GM12878 (cell line): Measurements from ENCODE around the gene TTC33. TPM values are rescaled to one million over a fixed set of nuclear protein-coding genes. Genes with fewer than 3 reads are reported as not detected.

Experiments
- ATAC-seq: fragments of 200-7000 bp; cut with Tn5 transposase; 3 replicates; pipeline ENCODE4 v1.9.1; 2020; ENCODE audit warnings: mild to moderate bottlenecking, moderate library complexity
- BruUV-seq: library from RNA; stranded (reverse); fragments of 400-500 nt; replicated peaks from 2 replicates; lab custom pipeline; 2021; lab: Mats Ljungman, UMichigan
- CTCF ChIA-PET: fragments of 300-600 bp; sonication (Branson Sonifier 250); formaldehyde crosslinking; extraction: SDS; loops from one replicate; lab custom pipeline; 2021; ENCODE audit warnings: inconsistent platforms; lab: Yijun Ruan, JAX
- POLR2A ChIA-PET: fragments of 350-600 bp; formaldehyde crosslinking; extraction: SDS; loops from one replicate; lab custom pipeline; 2021; ENCODE audit warnings: inconsistent platforms; lab: Charles Lee
- RAD21 ChIA-PET: fragments of 300-600 bp; sonication (Branson Sonifier 250); formaldehyde crosslinking; loops from one replicate; lab custom pipeline; 2023; ENCODE audit warnings: antibody characterized with exemption; ENCODE audit not compliant: unreplicated experiment; lab: Charles Lee
- SMC1A ChIA-PET: fragments of 300-600 bp; sonication (Branson Sonifier 250); formaldehyde crosslinking; loops from one replicate; lab custom pipeline; 2023; ENCODE audit not compliant: unreplicated experiment, uncharacterized antibody; lab: Charles Lee
- DNase-seq: peaks from one replicate; pipeline ENCODE4 v3.0.0-alpha.2; 2011; ENCODE audit warnings: low read depth, low spot score
- FAIRE-seq: peaks from 3 replicates; lab custom pipeline; 2011; peaks lifted over from hg19 to GRCh38; lab: Jason Lieb, UNC
- H2AFZ ChIP-seq: 2 replicates; pipeline ENCODE4 v1.6.0; 2011; ENCODE audit warnings: low read depth, low read length, control low read depth; ENCODE audit not compliant: control insufficient read depth
- H3K27ac ChIP-seq: 2 replicates; pipeline ENCODE4 v1.5.1; 2011; ENCODE audit warnings: control low read depth; ENCODE audit not compliant: control insufficient read depth, insufficient read depth
- H3K27me3 ChIP-seq, 2 experiments: replicated peaks in 1 of 2; 2 replicates each; pipeline versions ENCODE4 v1.6.0 to v1.6.1; 2011; ENCODE audit warnings: low read length in 1 of 2; ENCODE audit not compliant: control insufficient read depth in 2 of 2, insufficient read depth in 2 of 2
- H3K36me3 ChIP-seq, 2 experiments: 2 replicates each; pipeline ENCODE4 v1.5.1; 2011; ENCODE audit warnings: low read length in 1 of 2; ENCODE audit not compliant: control insufficient read depth in 2 of 2, insufficient read depth in 2 of 2
- H3K4me1 ChIP-seq: 2 replicates; pipeline ENCODE4 v1.6.1; 2011; ENCODE audit warnings: mild to moderate bottlenecking, low read length, moderate library complexity, mixed read lengths; ENCODE audit not compliant: control insufficient read depth, insufficient read depth
- H3K4me2 ChIP-seq: 2 replicates; pipeline ENCODE4 v1.6.0; 2011; ENCODE audit warnings: control low read depth; ENCODE audit not compliant: control insufficient read depth, insufficient read depth
- H3K4me3 ChIP-seq: fragments of 200-600 bp; sonication (generic); 2 replicates; pipeline ENCODE4 v1.5.1; 2016
- H3K79me2 ChIP-seq: 2 replicates; pipeline ENCODE4 v1.6.0; 2011; ENCODE audit warnings: low read length; ENCODE audit not compliant: control insufficient read depth, insufficient read depth
- H3K9ac ChIP-seq: 2 replicates; pipeline ENCODE4 v1.8.0; 2011; ENCODE audit warnings: low read length, control low read depth, mixed read lengths; ENCODE audit not compliant: control insufficient read depth, insufficient read depth
- H3K9me3 ChIP-seq: replicated peaks from 3 replicates; pipeline ENCODE4 v1.5.1; 2011; ENCODE audit warnings: mild to moderate bottlenecking, low read length; ENCODE audit not compliant: control insufficient read depth, insufficient read depth
- H4K20me1 ChIP-seq: 2 replicates; pipeline ENCODE4 v1.6.0; 2011; ENCODE audit not compliant: control insufficient read depth, insufficient read depth
- CHD1 ChIP-seq: IDR thresholded peaks from 2 replicates; pipeline ENCODE4 v1.6.1; 2012; ENCODE audit warnings: low read depth, low read length, improper control_type of control experiment
- EP300 ChIP-seq, 2 experiments: fragments of 150-350 bp in 1 of 2; IDR thresholded peaks; 2 replicates each; pipeline ENCODE4 v1.6.1; 2011 to 2012; ENCODE audit warnings: low read depth in 2 of 2, low read length in 2 of 2, borderline replicate concordance in 1 of 2, improper control_type of control experiment in 1 of 2, inconsistent platforms in 1 of 2; ENCODE audit not compliant: control insufficient read depth in 1 of 2
- IKZF2 ChIP-seq, 2 experiments: fragments of 450-650 bp; IDR thresholded peaks; 2 replicates each; pipeline ENCODE4 v1.6.1; 2017; ENCODE audit warnings: mild to moderate bottlenecking in 2 of 2, moderate library complexity in 2 of 2
- IRF3 ChIP-seq: fragments of 450-650 bp; IDR thresholded peaks from 2 replicates; pipeline ENCODE4 v1.6.1; 2014; ENCODE audit warnings: mild to moderate bottlenecking
- JUNB ChIP-seq: IDR thresholded peaks from 2 replicates; pipeline ENCODE4 v1.6.1; 2016; ENCODE audit warnings: antibody characterized with exemption, mild to moderate bottlenecking
- JUND ChIP-seq: IDR thresholded peaks from 2 replicates; pipeline ENCODE4 v1.6.1; 2012; ENCODE audit warnings: low read depth, mild to moderate bottlenecking, low read length, improper control_type of control experiment, moderate library complexity
- KAT2A ChIP-seq: conservative IDR thresholded peaks from 2 replicates; pipeline ENCODE4 v1.6.1; 2011; ENCODE audit warnings: low read depth, low read length; ENCODE audit not compliant: control insufficient read depth
- LARP7 ChIP-seq: fragments of 450-650 bp; IDR thresholded peaks from 2 replicates; pipeline ENCODE4 v1.6.1; 2017; ENCODE audit warnings: mild to moderate bottlenecking
- MEF2A ChIP-seq: IDR thresholded peaks from 2 replicates; pipeline ENCODE4 v1.6.1; 2011; ENCODE audit warnings: low read depth, mild to moderate bottlenecking, low read length, moderate library complexity; ENCODE audit not compliant: insufficient read depth
- MLLT1 ChIP-seq: fragments of 450-650 bp; IDR thresholded peaks from 2 replicates; pipeline ENCODE4 v1.6.1; 2016; ENCODE audit warnings: mild to moderate bottlenecking
- MYB ChIP-seq: fragments of 150-350 bp; IDR thresholded peaks from 2 replicates; pipeline ENCODE4 v1.6.1; 2014; ENCODE audit warnings: mild to moderate bottlenecking, low read depth, low read length, borderline replicate concordance
- NFYA ChIP-seq: IDR thresholded peaks from 2 replicates; pipeline ENCODE4 v1.6.1; 2011; ENCODE audit warnings: low read depth, mild to moderate bottlenecking, low read length, improper control_type of control experiment, borderline replicate concordance
- RUNX3 ChIP-seq: IDR thresholded peaks from 2 replicates; pipeline ENCODE4 v1.6.1; 2012; ENCODE audit warnings: low read length, inconsistent platforms
- SIN3A ChIP-seq: IDR thresholded peaks from 2 replicates; pipeline ENCODE4 v1.6.1; 2012; ENCODE audit warnings: low read depth, low read length, improper control_type of control experiment
- SP1 ChIP-seq: IDR thresholded peaks from one replicate; pipeline ENCODE4 v1.6.1; 2011; ENCODE audit warnings: low read depth, low read length
- TAF1 ChIP-seq: IDR thresholded peaks from 2 replicates; pipeline ENCODE4 v1.6.1; 2011; ENCODE audit warnings: mild to moderate bottlenecking, low read depth, low read length, borderline replicate concordance
- WRNIP1 ChIP-seq: IDR thresholded peaks from 2 replicates; pipeline ENCODE4 v1.6.1; 2011; ENCODE audit warnings: low read depth, low read length, improper control_type of control experiment, borderline replicate concordance
- YY1 ChIP-seq: IDR thresholded peaks from 2 replicates; pipeline ENCODE4 v1.6.1; 2011; ENCODE audit warnings: low read depth, mild to moderate bottlenecking, low read length
- ZBED1 ChIP-seq: IDR thresholded peaks from 2 replicates; pipeline ENCODE4 v1.6.1; 2016; ENCODE audit warnings: borderline replicate concordance
- ZNF622 ChIP-seq: fragments of 450-650 bp; IDR thresholded peaks from 2 replicates; pipeline ENCODE4 v1.6.1; 2017; ENCODE audit warnings: mild to moderate bottlenecking, inconsistent platforms
- WGBS: methylation state at CpG from one replicate; pipeline ENCODE4 v1.1.6; 2016; ENCODE audit warnings: low lambda C conversion rate; ENCODE audit not compliant: insufficient replicate concordance, insufficient coverage; ENCODE audit errors: missing lambda C conversion rate; 5-methylcytosine and 5-hydroxymethylcytosine counted together
- in situ Hi-C: fragments of 300-500 bp; cut with MboI; formaldehyde crosslinking; loops from 9 replicates; pipeline ENCODE4 v1.14.3; 2018; ENCODE audit warnings: mixed read lengths
- intact Hi-C: fragments of 100-400 bp; cut with micrococcal nuclease; formaldehyde crosslinking; loops from one replicate; pipeline ENCODE4 v1.14.2; 2022; ENCODE audit not compliant: unreplicated experiment
- polyA plus RNA-seq, 11 experiments: library from polyadenylated mRNA; depleted of rRNA in 4 of 11; unstranded in 6 of 11; stranded (reverse) in 5 of 11; fragments of >200 nt; fragmentation: Nextera tagmentation in 4 of 11; fragmentation: Illumina TruSeq in 1 of 11; extraction: Ambion mirVana in 4 of 11; extraction: Trizol in 1 of 11; gene quantifications; 1 replicate in 1 of 11; 2 replicates in 10 of 11; pipeline versions ENCODE4 v1.2.1 to v1.2.3, GENCODE V29; 2011 to 2016; ENCODE audit warnings: inconsistent platforms in 2 of 11, missing spikeins in 2 of 11, low read depth in 1 of 11
- total RNA-seq, 4 experiments: library from RNA; depleted of rRNA in 3 of 4; stranded (reverse); fragments of >200 nt in 3 of 4; fragmentation: Illumina TruSeq in 1 of 4; extraction: Trizol in 1 of 4; gene quantifications; 2 replicates each; pipeline versions ENCODE4 v1.2.1 to v1.2.3, GENCODE V29; 2013 to 2021
- TF ChIP-seq, protein P1 (sequence below): IDR thresholded peaks from 2 replicates; pipeline ENCODE4 v1.6.1; 2012; ENCODE audit warnings: low read length, inconsistent platforms

TTC33 gene
- total and polyA plus RNA-seq, 10 of the 15 experiments (the other 5 are each of a cell fraction or from before 2014, with no cell fraction given), result 7.9 to 22.3 (median 14.6) TPM

GRCh38 chr5:40677456-40677855 is 78.3 kb downstream of the TTC33 start (continued):
- TF ChIP-seq SP1 (no peak), MEF2A (no peak), IRF3 (no peak), NFYA (no peak), SIN3A (no peak), EP300 (IDR thresholded peaks at IDR 0.05; ENCODE audit: borderline replicate concordance in 1 of 2, control insufficient read depth in 1 of 2, low read depth in 2 of 2, low read length in 2 of 2) (no peak), LARP7 (no peak), CHD1 (no peak), IKZF2 (IDR thresholded peaks at IDR 0.05) (no peak)

DNA sequence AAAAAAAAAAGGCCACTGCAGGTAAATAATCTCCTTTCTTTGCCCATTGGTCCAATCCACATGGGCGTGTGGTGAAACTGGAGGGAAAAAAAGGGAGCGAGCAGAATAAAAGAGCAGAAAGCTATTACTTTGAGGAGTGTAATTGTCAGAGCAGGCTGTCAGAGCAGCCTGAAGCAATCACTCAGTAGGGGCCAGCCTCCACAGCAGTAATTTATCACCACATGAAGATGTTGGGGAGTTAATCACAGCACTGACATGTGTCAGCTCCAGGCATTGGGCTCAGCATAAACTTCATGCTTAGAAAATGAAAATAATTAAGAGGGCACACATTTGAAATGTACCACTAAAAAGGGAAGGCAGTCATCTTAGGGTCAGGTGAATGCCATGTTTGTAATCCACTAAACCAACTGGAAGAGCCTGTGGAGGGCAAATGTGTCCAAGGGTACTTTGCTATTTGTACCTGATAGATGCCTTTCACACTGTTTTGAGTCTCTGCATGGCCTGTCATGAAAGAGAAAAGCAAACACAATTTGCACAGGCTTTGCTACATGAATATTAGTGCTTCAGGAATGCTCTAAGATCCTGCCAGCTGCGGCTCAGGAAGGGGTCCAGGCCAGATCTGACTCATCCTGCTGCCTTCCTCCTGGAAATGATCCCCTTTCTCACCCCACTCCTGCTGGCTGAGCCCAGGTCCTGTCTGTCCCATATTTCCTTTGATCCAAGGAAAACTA is 79.0 kb downstream of the TTC33 start:
- no peak overlapping the region for H3K4me2 ChIP-seq
- H4K20me1 ChIP-seq, result no peaks in the 10 kb centered on the region
- no peak overlapping the region for H2AFZ ChIP-seq
- H3K4me1 ChIP-seq, result peaks cover 8% of the 10 kb centered on the region
- in situ Hi-C loops, result loop anchor here (25.0 kb wide), 1 partner anchor 1089 kb away; no protein-coding TSS in a partner anchor
- peaks cover 5 to 12% of the 10 kb centered on the region in 2 experiments; a peak in 3 of 4 replicates for H3K27me3 ChIP-seq
- H3K79me2 ChIP-seq, result no peaks in the 10 kb centered on the region
- H3K36me3 ChIP-seq, result no peaks in the 10 kb centered on the region
- FAIRE-seq, result no peak
- 62% methylated on average over 3 of the region's 3 CpGs for WGBS
- no peak for TF ChIP-seq ZBED1
- TF ChIP-seq KAT2A, result no peak
- no peak for TF ChIP-seq JUND
- TF ChIP-seq, protein P1, sequence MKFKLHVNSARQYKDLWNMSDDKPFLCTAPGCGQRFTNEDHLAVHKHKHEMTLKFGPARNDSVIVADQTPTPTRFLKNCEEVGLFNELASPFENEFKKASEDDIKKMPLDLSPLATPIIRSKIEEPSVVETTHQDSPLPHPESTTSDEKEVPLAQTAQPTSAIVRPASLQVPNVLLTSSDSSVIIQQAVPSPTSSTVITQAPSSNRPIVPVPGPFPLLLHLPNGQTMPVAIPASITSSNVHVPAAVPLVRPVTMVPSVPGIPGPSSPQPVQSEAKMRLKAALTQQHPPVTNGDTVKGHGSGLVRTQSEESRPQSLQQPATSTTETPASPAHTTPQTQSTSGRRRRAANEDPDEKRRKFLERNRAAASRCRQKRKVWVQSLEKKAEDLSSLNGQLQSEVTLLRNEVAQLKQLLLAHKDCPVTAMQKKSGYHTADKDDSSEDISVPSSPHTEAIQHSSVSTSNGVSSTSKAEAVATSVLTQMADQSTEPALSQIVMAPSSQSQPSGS, result no peak
- TF ChIP-seq RUNX3, result no peak
- TF ChIP-seq MYB, result no peak
- TF ChIP-seq MLLT1, result no peak
- TF ChIP-seq ZNF622, result no peak
- no peak for TF ChIP-seq YY1
- no peak for TF ChIP-seq TAF1
- TF ChIP-seq WRNIP1, result no peak
- no peak for TF ChIP-seq JUNB
- intact Hi-C loops, result no loop called here
- ATAC-seq, result no peak
- no TSS peak for BruUV-seq
- no peak overlapping the region for H3K27ac ChIP-seq
- no peaks in the 10 kb centered on the region for H3K9me3 ChIP-seq
- ChIA-PET SMC1A (interaction anchor here (0.7 to 2.2 kb wide), 11 partner anchors 9 to 302 kb away, joined by 3 to 13 read pairs (median 3); no protein-coding TSS in a partner anchor), POLR2A (interaction anchor here (0.7 kb wide), 1 partner anchor 108 kb away, joined by 9 read pairs; no protein-coding TSS in a partner anchor), CTCF (interaction anchor here (0.6 to 0.8 kb wide), 2 partner anchors 76 to 728 kb away, joined by 3 read pairs; no protein-coding TSS in a partner anchor), RAD21 (interaction anchor here (1.0 to 2.1 kb wide), 3 partner anchors 7 to 235 kb away, joined by 3 to 5 read pairs (median 4); no protein-coding TSS in a partner anchor)
- no peak for DNase-seq
- H3K9ac ChIP-seq, result no peak overlapping the region
- no peak overlapping the region for H3K4me3 ChIP-seq
